Testis (tissue), 3 donors: ENCODE data around the gene DRC7. TPM values are rescaled to one million over a fixed set of nuclear protein-coding genes. Genes with fewer than 3 reads are reported as not detected.

ENCODE experiments used
- DNase-seq: peaks from one replicate; pipeline ENCODE4 v3.0.0-alpha.2; 2019
- H3K27ac ChIP-seq, 2 donors: fragments of 200-600 bp; sonication (generic); one replicate each; pipeline ENCODE4 v1.5.1; 2019
- H3K27me3 ChIP-seq: fragments of 200-600 bp; sonication (generic); one replicate; pipeline ENCODE4 v1.5.1; 2019
- H3K36me3 ChIP-seq: fragments of 200-600 bp; sonication (generic); one replicate; pipeline ENCODE4 v1.5.1; 2017; ENCODE audit warnings: low read depth; ENCODE audit errors: missing control alignments
- H3K4me1 ChIP-seq: fragments of 200-600 bp; sonication (generic); one replicate; pipeline ENCODE4 v1.5.1; 2019
- H3K4me3 ChIP-seq, 2 donors: fragments of 200-600 bp; sonication (generic); one replicate each; pipeline ENCODE4 v1.5.1; 2017 to 2019
- H3K9me3 ChIP-seq: fragments of 200-600 bp; sonication (generic); one replicate; pipeline ENCODE4 v1.5.1; 2017
- POLR2A ChIP-seq: fragments of 450-650 bp; IDR thresholded peaks from one replicate; pipeline ENCODE4 v1.6.1; 2017; ENCODE audit warnings: antibody characterized with exemption, mild to moderate bottlenecking, moderate library complexity
- WGBS, 2 donors: methylation state at CpG; one replicate each; pipeline ENCODE4 v1.1.5; 2018; 5-methylcytosine and 5-hydroxymethylcytosine counted together
- intact Hi-C: fragments of 100-400 bp; cut with DNase I; formaldehyde crosslinking; loops from one replicate; pipeline ENCODE4 v1.15.1; 2023; ENCODE audit warnings: low total_unique reads
- microRNA-seq, 2 donors: library from miRNA; unstranded; fragments of <30 nt; microRNA quantifications; one replicate each; pipeline ENCODE4, GENCODE V29; 2016; ENCODE audit warnings: borderline number of aligned reads in 2 of 2, borderline replicate concordance in 1 of 2
- polyA plus RNA-seq: library from polyadenylated mRNA; stranded (reverse); fragments of 350-450 nt; fragmentation: Illumina TruSeq; extraction: RNeasy Lipid Tissue Mini Kit (QIAGEN cat#74804); gene quantifications from one replicate; pipeline ENCODE4 v1.2.3, GENCODE V29; 2014; ENCODE audit warnings: low read depth, low replicate concordance; ENCODE audit not compliant: insufficient read depth
- small RNA-seq, 2 donors: library from RNA; depleted of rRNA; stranded (forward); fragments of <200 nt; gene quantifications; one replicate each; pipeline ENCODE3, GENCODE V24; 2016
- total RNA-seq, 2 donors: library from RNA; depleted of rRNA; stranded (reverse); fragments of >200 nt; gene quantifications; one replicate each; pipeline ENCODE4 v1.2.3, GENCODE V29; 2016
- TF ChIP-seq, protein P1 (sequence below), 3 experiments: fragments of 450-650 bp in 2 of 3; fragments of 200-600 bp in 1 of 3; sonication (generic) in 1 of 3; IDR thresholded peaks; one replicate each; pipeline ENCODE4 v1.5.1; 2016 to 2019; ENCODE audit warnings: antibody characterized with exemption in 3 of 3, mild to moderate bottlenecking in 2 of 3, moderate library complexity in 1 of 3

DRC7 gene
- total and polyA plus RNA-seq, 3 donors from 2014 or later = 35.4 to 199 (median 62.7) TPM

DNA sequence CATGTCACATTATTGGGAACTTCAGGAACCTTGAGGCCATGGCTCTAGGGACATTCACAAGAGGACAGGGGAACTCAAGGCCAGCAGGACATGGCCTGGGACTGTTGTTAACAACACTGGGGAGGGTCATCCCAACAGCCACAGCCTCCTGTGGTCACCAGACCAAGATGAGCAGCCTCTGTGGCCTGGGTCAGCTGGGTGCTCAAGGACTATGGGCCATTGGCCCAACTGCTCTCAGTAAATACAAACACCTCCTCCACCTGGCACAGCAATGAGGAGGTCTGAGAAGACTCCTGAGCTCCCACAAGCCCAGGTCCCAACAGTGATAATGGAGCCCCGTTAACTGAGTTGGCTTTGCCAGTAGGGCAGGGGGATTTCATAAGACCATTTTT, 86.7 kb downstream of the DRC7 start:
- Histone ChIP-seq H3K27ac (no peak overlapping the region), H3K4me3 (no peak overlapping the region), H3K4me1 (peaks cover 5% of the 10 kb centered on the region), H3K36me3 (no peaks in the 10 kb centered on the region), H3K27me3 (no peaks in the 10 kb centered on the region), H3K9me3 (no peaks in the 10 kb centered on the region)
- no peak for TF ChIP-seq POLR2A
- TF ChIP-seq, protein P1, sequence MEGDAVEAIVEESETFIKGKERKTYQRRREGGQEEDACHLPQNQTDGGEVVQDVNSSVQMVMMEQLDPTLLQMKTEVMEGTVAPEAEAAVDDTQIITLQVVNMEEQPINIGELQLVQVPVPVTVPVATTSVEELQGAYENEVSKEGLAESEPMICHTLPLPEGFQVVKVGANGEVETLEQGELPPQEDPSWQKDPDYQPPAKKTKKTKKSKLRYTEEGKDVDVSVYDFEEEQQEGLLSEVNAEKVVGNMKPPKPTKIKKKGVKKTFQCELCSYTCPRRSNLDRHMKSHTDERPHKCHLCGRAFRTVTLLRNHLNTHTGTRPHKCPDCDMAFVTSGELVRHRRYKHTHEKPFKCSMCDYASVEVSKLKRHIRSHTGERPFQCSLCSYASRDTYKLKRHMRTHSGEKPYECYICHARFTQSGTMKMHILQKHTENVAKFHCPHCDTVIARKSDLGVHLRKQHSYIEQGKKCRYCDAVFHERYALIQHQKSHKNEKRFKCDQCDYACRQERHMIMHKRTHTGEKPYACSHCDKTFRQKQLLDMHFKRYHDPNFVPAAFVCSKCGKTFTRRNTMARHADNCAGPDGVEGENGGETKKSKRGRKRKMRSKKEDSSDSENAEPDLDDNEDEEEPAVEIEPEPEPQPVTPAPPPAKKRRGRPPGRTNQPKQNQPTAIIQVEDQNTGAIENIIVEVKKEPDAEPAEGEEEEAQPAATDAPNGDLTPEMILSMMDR (IDR thresholded peaks at IDR 0.05) = no peak
- no peak for DNase-seq
- 91% methylated on average over 1 of the region's 1 CpG; no CpG with 5 or more reads in 1 of the 2 donors for WGBS, 2 donors
- intact Hi-C loops = no loop called here

Small RNA genes lying within 50 kb of the gene (microRNA-seq; reads per million reads assigned to microRNA genes)
- 0 to 1.4 reads per million in 2 donors for gene MIR6772

Small RNA genes lying within 50 kb of the gene (small RNA-seq; reads per million reads assigned to genes)
- 0.09 to 0.18 reads per million in 2 donors for gene MIR6772

Other genes starting within 250 kb of the DRC7 start
- gene CIAPIN1, start 247.4 kb upstream of the DRC7 start, total RNA-seq = 10 to 100 TPM; 74.9 to 77.1 TPM
- 205 TPM for gene CIAPIN1, start 247.4 kb upstream of the DRC7 start, polyA plus RNA-seq
- gene COQ9, start 247.3 kb upstream of the DRC7 start, total RNA-seq = 10 to 100 TPM; 74.1 to 77.1 TPM
- 93.5 TPM for gene COQ9, start 247.3 kb upstream of the DRC7 start, polyA plus RNA-seq
- gene POLR2C, start 232.1 kb upstream of the DRC7 start, total RNA-seq = 100 to 1,000 TPM in 1 of 2 donors, 10 to 100 TPM in 1; 88.7 to 102 TPM
- 65.0 TPM for gene POLR2C, start 232.1 kb upstream of the DRC7 start, polyA plus RNA-seq
- 10 to 100 TPM; 25.3 to 32.9 TPM for gene DOK4, start 208.3 kb upstream of the DRC7 start, total RNA-seq
- gene DOK4, start 208.3 kb upstream of the DRC7 start, polyA plus RNA-seq = 15.5 TPM
- gene CCDC102A, start 158.2 kb upstream of the DRC7 start, total RNA-seq = 10 to 100 TPM; 13.1 to 16.7 TPM
- gene CCDC102A, start 158.2 kb upstream of the DRC7 start, polyA plus RNA-seq = 7.7 TPM
- gene ADGRG5, start 152.2 kb upstream of the DRC7 start, total RNA-seq = 1 to 10 TPM; 2.3 to 2.4 TPM
- gene ADGRG5, start 152.2 kb upstream of the DRC7 start, polyA plus RNA-seq = 2.7 TPM
- 100 to 1,000 TPM; 296 to 346 TPM for gene ADGRG1, start 66.2 kb upstream of the DRC7 start, total RNA-seq
- 134 TPM for gene ADGRG1, start 66.2 kb upstream of the DRC7 start, polyA plus RNA-seq
- gene ADGRG3, start 26.5 kb upstream of the DRC7 start, total RNA-seq = under 1 TPM; 0.37 to 0.63 TPM
- gene ADGRG3, start 26.5 kb upstream of the DRC7 start, polyA plus RNA-seq = 0.82 TPM
- gene KATNB1, start 41.0 kb downstream of the DRC7 start, total RNA-seq = 10 to 100 TPM; 52.7 to 53.5 TPM
- 105 TPM for gene KATNB1, start 41.0 kb downstream of the DRC7 start, polyA plus RNA-seq
- gene KIFC3, start 107.7 kb downstream of the DRC7 start, total RNA-seq = 100 to 1,000 TPM; 137 to 185 TPM
- 105 TPM for gene KIFC3, start 107.7 kb downstream of the DRC7 start, polyA plus RNA-seq